ENCODE measurements around the gene OBI1.

OBI1 gene

GRCh38 chr13:78576261-78576660 lies 82.7 kb downstream of the OBI1 start:
- no peak for DNase-seq (ENCODE audit: low read depth)

- no peak for DNase-seq (ENCODE audit: low read depth)
These were observed 86.5 kb downstream of the OBI1 start for GRCh38 chr13:78572459-78572858.

GRCh38 chr13:78569029-78569428 lies 89.9 kb downstream of the OBI1 start:
- no peak for DNase-seq (ENCODE audit: low read depth)

- DNase-seq (ENCODE audit: low read depth) = no peak
These were observed 92.3 kb downstream of the OBI1 start for GRCh38 chr13:78566631-78567030.
